HFFc6 (cell line): Measurements from ENCODE around the gene ITIH6. TPM values are rescaled to one million over a fixed set of nuclear protein-coding genes. Genes with fewer than 3 reads are reported as not detected.

Source experiments
- DNase-seq: peaks from one replicate; pipeline ENCODE4 v3.0.0-alpha.2; 2018
- H3K27ac Mint-ChIP-seq: 2 replicates; pipeline ENCODE4 v1.8.0; 2020; ENCODE audit warnings: mild to moderate bottlenecking, mixed read lengths
- H3K27me3 Mint-ChIP-seq: 2 replicates; pipeline ENCODE4 v1.8.0; 2021; ENCODE audit warnings: mild to moderate bottlenecking, moderate library complexity, mixed read lengths; ENCODE audit not compliant: insufficient read depth
- H3K36me3 Mint-ChIP-seq: 2 replicates; pipeline ENCODE4 v1.8.0; 2021; ENCODE audit warnings: low read depth, mixed read lengths
- H3K4me1 Mint-ChIP-seq: 2 replicates; pipeline ENCODE4 v1.8.0; 2020; ENCODE audit warnings: low read depth, mixed read lengths
- H3K4me3 Mint-ChIP-seq: 2 replicates; pipeline ENCODE4 v1.8.0; 2020; ENCODE audit warnings: mild to moderate bottlenecking, moderate library complexity, mixed read lengths
- H3K9me3 Mint-ChIP-seq: 2 replicates; pipeline ENCODE4 v1.8.0; 2020; ENCODE audit warnings: mild to moderate bottlenecking, mixed read lengths
- total RNA-seq, 6 experiments: library from RNA; stranded (reverse); fragmentation: NEBNext Ultra II Directional; extraction: Animal tissue kit (Norgen Biotek cat#: 25700); gene quantifications; 2 replicates in 1 of 6; 3 replicates in 5 of 6; pipeline ENCODE4 v1.2.3, GENCODE V29; 2021
- TF ChIP-seq, protein P1 (sequence below): fragments of 200-600 bp; sonication (generic); IDR thresholded peaks from 2 replicates; pipeline ENCODE4 v1.5.0; 2021; ENCODE audit warnings: antibody characterized with exemption, mild to moderate bottlenecking

The ITIH6 gene
- total RNA-seq, 6 experiments from 2014 or later = not detected

GRCh38 chrX:54721424-54721823 lies 76.6 kb downstream of the ITIH6 start:
- TF ChIP-seq, protein P1, sequence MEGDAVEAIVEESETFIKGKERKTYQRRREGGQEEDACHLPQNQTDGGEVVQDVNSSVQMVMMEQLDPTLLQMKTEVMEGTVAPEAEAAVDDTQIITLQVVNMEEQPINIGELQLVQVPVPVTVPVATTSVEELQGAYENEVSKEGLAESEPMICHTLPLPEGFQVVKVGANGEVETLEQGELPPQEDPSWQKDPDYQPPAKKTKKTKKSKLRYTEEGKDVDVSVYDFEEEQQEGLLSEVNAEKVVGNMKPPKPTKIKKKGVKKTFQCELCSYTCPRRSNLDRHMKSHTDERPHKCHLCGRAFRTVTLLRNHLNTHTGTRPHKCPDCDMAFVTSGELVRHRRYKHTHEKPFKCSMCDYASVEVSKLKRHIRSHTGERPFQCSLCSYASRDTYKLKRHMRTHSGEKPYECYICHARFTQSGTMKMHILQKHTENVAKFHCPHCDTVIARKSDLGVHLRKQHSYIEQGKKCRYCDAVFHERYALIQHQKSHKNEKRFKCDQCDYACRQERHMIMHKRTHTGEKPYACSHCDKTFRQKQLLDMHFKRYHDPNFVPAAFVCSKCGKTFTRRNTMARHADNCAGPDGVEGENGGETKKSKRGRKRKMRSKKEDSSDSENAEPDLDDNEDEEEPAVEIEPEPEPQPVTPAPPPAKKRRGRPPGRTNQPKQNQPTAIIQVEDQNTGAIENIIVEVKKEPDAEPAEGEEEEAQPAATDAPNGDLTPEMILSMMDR = no peak
- H3K4me1 Mint-ChIP-seq = peaks cover 7% of the 10 kb centered on the region
- H3K9me3 Mint-ChIP-seq = no peaks in the 10 kb centered on the region
- H3K4me3 Mint-ChIP-seq = no peak overlapping the region
- H3K27me3 Mint-ChIP-seq = 0 out of 2 replicates have a peak, but pooled peaks cover 2% of the 10 kb centered on the region
- no peaks in the 10 kb centered on the region for H3K36me3 Mint-ChIP-seq
- no peak for DNase-seq
- H3K27ac Mint-ChIP-seq = no peak overlapping the region; the same call in 1 of the 2 replicates

DNA sequence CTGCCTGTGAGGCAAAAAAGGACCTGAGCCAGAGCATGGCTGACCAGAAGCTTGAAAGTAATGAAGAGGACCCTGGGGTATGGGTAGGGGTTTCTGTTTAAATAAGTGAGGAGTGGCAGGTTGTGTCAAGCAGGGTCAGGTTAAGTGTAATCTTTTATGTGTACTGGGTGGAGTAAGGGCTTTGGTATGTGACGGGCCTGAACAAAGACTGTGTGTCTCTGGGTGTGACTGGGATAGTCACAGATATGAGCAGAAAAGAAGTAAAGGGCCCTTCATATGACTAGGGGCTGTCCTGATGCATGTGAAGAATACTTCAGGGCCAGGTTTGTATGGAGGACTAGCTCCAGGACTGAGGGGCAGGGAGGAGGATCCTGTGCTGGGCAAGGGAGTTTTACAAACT lies 82.4 kb downstream of the ITIH6 start:
- TF ChIP-seq, protein P1 = no peak
- DNase-seq = no peak
- Mint-ChIP-seq H3K27me3 (no peaks in the 10 kb centered on the region; the same call in 1 of the 2 replicates), H3K9me3 (no peaks in the 10 kb centered on the region), H3K4me3 (no peak overlapping the region), H3K36me3 (no peaks in the 10 kb centered on the region), H3K27ac (no peak overlapping the region), H3K4me1 (no peaks in the 10 kb centered on the region)

DNA sequence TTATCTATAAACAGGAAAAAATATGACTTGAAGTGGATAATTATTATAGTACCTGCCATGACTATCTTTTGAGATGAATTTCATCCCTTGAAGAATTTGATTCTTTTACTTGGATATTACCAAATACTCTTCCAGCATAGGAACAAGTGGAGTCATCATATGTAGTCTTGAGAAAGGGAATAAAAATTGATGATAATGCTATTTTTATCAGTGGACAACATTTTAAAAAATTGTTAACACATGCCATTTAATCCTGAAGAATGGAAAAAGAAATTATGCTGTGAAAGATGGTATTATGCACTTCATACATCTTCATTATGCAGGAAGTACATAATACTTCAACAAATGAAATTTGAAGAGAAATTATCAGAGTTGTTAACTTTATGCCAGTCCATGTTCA lies 83.6 kb downstream of the ITIH6 start:
- Mint-ChIP-seq H3K36me3 (no peaks in the 10 kb centered on the region), H3K4me1 (no peaks in the 10 kb centered on the region), H3K27ac (no peak overlapping the region), H3K4me3 (no peak overlapping the region), H3K27me3 (peaks cover 3% of the 10 kb centered on the region; the same call in 1 of the 2 replicates), H3K9me3 (no peaks in the 10 kb centered on the region)
- DNase-seq = no peak
- TF ChIP-seq, protein P1 = no peak

DNA sequence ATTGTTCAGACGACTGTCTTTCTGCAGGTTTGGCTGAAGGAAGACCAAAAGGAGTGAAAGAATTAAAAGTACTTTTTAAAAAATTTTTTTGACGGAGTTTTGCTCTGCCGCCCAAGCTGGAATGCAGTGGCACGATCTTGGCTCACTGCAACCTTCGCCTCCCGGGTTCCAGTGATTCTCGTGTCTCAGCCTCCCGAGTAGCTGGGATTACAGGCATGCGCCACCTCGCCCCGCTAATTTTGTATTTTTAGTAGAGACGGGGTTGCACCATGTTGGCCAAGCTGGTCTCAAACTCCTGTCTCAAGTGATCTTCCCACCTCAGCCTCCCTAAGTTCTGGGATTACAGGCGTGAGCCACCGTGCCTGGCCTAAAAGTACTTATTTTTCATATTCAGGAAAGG lies 86.3 kb downstream of the ITIH6 start:
- Mint-ChIP-seq H3K36me3 (no peaks in the 10 kb centered on the region), H3K9me3 (no peaks in the 10 kb centered on the region), H3K27me3 (peaks cover 3% of the 10 kb centered on the region), H3K27ac (no peak overlapping the region), H3K4me1 (no peaks in the 10 kb centered on the region), H3K4me3 (no peak overlapping the region)
- TF ChIP-seq, protein P1 = no peak
- no peak for DNase-seq

DNA sequence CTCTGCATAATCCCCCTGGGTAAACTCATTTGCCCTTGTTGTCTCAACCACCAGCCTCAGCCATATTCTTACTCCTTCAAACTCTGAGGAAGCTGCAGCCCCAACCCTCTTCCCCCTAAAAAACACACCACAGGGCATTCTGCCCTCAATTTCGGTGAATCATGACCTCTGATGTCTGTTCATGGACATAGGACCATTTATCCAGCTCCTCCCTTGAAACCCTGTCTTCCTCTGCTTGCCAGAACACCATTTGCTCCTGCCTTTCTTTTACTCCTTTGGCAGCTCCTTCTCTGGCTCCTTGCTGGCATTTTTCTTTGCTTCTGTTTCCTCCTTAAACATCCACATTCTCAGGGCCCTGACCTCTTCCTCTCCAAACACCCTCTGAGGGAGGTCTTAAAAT lies 87.1 kb downstream of the ITIH6 start:
- Mint-ChIP-seq H3K4me3 (no peak overlapping the region), H3K9me3 (no peaks in the 10 kb centered on the region), H3K36me3 (no peaks in the 10 kb centered on the region), H3K27me3 (peaks cover 7% of the 10 kb centered on the region), H3K27ac (no peak overlapping the region), H3K4me1 (no peaks in the 10 kb centered on the region)
- TF ChIP-seq, protein P1 = no peak
- no peak for DNase-seq

DNA sequence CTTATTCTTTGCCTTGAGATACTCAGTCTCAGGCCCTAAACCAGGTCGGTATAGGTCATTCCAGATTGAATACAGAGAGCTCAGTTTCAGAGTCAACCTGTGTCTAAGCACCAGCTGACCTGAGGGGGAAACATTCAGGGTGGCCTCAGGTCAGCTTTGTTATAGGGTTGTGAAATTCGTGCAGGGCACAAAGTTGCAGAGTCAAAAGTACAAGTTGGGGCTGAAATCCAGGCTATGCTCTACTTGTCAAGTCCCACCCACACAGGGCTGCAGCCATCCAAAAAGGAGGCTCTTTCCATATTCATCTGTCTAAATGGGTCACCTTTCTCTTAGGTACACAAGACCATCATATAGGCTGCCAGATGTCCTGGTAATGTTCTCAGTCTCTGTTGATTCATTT lies 89.7 kb downstream of the ITIH6 start:
- Mint-ChIP-seq H3K4me3 (no peak overlapping the region), H3K9me3 (no peaks in the 10 kb centered on the region), H3K27ac (no peak overlapping the region), H3K27me3 (peaks cover 7% of the 10 kb centered on the region), H3K4me1 (no peaks in the 10 kb centered on the region), H3K36me3 (no peaks in the 10 kb centered on the region)
- no peak for DNase-seq
- TF ChIP-seq, protein P1 = no peak
